Activated CD4-positive, alpha-beta memory T cell treated with anti-CD3 and anti-CD28 coated beads for 36 hours (primary cell): Measurements from ENCODE around the gene GABRD. TPM values are rescaled to one million over a fixed set of nuclear protein-coding genes. Genes with fewer than 3 reads are reported as not detected.
"Not testable (repeated sequence)": the region's sequence is repeated elsewhere in the genome, so short reads cannot be mapped to it uniquely, and the experiment has no call there.

Experiments used
- CTCF ChIA-PET: fragments of 350-600 bp; sonication (Branson Sonifier 250); formaldehyde crosslinking; loops from one replicate; lab custom pipeline; 2021; ENCODE audit warnings: antibody characterized with exemption, inconsistent platforms; lab: Charles Lee
- POLR2A ChIA-PET: fragments of 350-600 bp; sonication (Branson Sonifier 250); formaldehyde crosslinking; loops from one replicate; lab custom pipeline; 2021; ENCODE audit warnings: antibody characterized with exemption; lab: Charles Lee
- DNase-seq: peaks from one replicate; pipeline ENCODE4 v3.0.0-alpha.2; 2020
- H3K27ac Mint-ChIP-seq: one replicate; pipeline ENCODE4 v1.8.0; 2021; ENCODE audit warnings: mixed read lengths
- H3K27me3 Mint-ChIP-seq: one replicate; pipeline ENCODE4 v1.8.0; 2021; ENCODE audit warnings: mixed read lengths
- H3K36me3 Mint-ChIP-seq: one replicate; pipeline ENCODE4 v1.8.0; 2021; ENCODE audit warnings: mixed read lengths
- H3K4me1 Mint-ChIP-seq: one replicate; pipeline ENCODE4 v1.8.0; 2021; ENCODE audit warnings: low read depth, mixed read lengths
- H3K4me3 Mint-ChIP-seq: one replicate; pipeline ENCODE4 v1.8.0; 2021; ENCODE audit warnings: mild to moderate bottlenecking, mixed read lengths
- H3K9me3 Mint-ChIP-seq: one replicate; pipeline ENCODE4 v1.8.0; 2021; ENCODE audit warnings: mixed read lengths
- intact Hi-C: fragments of 100-400 bp; cut with micrococcal nuclease; formaldehyde crosslinking; loops from one replicate; pipeline ENCODE4 v1.15.1; 2023
- total RNA-seq, 2 experiments: library from RNA; stranded (reverse); gene quantifications; one replicate each; pipeline ENCODE4 v1.2.3, GENCODE V29; 2021

Gene GABRD
- total RNA-seq, 2 experiments from 2014 or later, result not detected

DNA sequence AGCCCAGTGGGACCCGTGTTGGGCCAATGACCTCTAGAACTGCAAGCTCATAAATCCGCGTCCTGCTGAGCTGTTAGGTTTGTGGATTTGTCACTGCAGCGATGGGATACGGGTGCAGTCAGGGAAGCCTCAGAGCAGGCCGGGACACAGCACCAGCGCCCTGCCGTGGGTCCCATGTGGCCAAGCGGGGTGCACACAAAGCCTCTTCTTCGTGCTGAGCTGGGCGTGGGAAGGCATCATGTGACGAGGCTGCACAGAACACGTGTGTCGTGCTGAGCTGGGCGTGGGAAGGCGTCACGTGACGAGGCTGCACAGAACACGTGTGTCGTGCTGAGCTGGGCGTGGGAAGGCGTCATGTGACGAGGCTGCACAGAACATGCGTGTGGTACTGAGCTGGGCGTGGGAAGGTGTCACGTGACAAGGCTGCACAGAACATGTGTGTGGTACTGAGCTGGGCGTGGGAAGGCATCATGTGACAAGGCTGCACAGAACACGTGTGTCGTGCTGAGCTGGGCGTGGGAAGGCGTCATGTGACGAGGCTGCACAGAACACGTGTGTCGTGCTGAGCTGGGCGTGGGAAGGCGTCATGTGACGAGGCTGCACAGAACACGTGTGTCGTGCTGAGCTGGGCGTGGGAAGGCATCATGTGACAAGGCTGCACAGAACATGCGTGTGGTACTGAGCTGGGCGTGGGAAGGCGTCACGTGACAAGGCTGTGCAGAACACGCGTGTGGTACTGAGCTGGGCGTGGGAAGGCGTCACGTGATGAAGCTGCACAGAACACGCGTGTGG, 40.3 kb upstream of the GABRD start:
- CTCF ChIA-PET, H3K4me1 Mint-ChIP-seq, H3K9me3 Mint-ChIP-seq, POLR2A ChIA-PET, H3K27me3 Mint-ChIP-seq, intact Hi-C loops, H3K27ac Mint-ChIP-seq, H3K36me3 Mint-ChIP-seq, H3K4me3 Mint-ChIP-seq, DNase-seq: not testable (repeated sequence)

DNA sequence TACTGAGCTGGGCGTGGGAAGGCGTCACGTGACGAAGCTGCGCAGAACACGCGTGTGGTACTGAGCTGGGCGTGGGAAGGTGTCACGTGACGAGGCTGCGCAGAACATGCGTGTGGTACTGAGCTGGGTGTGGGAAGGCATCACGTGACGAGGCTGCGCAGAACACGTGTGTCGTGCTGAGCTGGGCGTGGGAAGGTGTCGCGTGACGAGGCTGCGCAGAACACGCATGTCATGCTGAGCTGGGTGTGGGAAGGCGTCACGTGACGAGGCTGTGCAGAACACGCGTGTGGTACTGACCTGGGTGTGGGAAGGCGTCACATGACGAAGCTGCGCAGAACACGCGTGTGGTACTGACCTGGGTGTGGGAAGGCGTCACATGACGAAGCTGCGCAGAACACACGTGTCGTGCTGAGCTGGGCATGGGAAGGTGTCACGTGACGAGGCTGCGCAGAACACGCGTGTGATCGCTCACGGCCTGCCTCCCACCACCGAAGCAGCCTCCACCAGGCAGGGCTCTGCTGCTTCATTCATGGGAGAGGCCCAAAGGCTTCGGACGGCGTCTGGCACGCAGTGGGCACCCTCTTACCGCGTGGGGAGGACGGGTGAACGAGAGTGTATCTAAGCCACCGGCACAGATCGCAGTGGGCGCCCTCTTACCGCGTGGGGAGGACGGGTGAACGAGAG, 39.5 kb upstream of the GABRD start:
- no peaks in the 10 kb centered on the region for H3K4me1 Mint-ChIP-seq
- H3K4me3 Mint-ChIP-seq, result no peak overlapping the region
- H3K36me3 Mint-ChIP-seq, result no peaks in the 10 kb centered on the region
- CTCF ChIA-PET, result no interaction called here
- no peaks in the 10 kb centered on the region for H3K9me3 Mint-ChIP-seq
- peaks cover 2% of the 10 kb centered on the region for H3K27me3 Mint-ChIP-seq
- H3K27ac Mint-ChIP-seq, result no peak overlapping the region
- intact Hi-C loops, result no loop called here
- no peak for DNase-seq
- POLR2A ChIA-PET, result no interaction called here

DNA sequence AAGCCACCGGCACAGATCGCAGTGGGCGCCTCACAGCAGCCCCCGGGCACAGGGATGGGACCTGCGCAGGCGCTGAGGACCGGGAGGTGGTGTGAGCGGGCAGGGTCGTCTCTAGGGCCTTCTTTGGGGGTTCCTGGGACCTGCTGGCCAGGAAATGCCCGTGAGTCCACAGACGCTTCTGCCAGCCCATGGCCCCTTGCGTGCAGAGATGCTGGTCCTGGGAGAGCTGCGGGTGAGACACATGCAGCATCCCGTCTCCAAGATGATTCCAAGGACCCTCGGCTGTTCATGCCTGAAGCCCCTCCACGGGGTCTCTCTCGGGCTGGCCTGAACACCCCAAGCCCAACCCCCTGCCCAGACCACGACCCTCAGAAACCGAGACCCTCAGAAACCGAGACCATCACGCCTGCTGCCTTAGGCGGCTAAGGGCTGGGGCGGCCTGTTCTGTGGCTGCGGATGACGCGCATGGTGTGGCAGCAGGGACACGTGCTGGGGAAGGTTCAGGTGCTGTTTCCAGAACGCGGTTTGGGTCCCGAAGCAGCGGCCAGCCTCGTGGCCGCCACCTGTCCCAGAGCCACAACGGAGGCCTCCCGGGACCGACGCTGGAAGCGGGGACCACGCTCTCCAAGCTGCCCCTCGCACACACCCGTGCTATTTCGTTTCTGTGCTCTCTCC, 38.5 kb upstream of the GABRD start:
- intact Hi-C loops, result no loop called here
- CTCF ChIA-PET, result no interaction called here
- no peak overlapping the region for H3K4me3 Mint-ChIP-seq

DNA sequence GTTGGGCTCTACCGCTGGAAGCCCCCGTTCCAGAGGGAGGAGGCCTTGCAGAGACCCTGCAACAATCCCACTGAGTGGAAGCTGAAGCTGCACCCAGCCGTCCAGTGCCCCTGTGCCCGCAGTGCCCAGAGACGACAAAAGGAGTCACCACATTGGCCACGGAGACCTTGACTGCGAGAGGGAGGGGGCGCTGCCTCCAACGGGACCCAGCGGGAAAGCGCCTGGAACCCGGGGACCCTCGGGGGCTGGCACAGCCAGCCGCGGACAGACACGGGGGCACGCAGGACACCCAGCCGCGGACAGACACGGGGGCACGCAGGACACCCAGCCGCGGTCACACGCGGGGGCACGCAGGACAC, 38.0 kb upstream of the GABRD start:
- no peak for DNase-seq
- no peaks in the 10 kb centered on the region for H3K36me3 Mint-ChIP-seq
- no peaks in the 10 kb centered on the region for H3K4me1 Mint-ChIP-seq
- peaks cover 4% of the 10 kb centered on the region for H3K27me3 Mint-ChIP-seq
- H3K27ac Mint-ChIP-seq, result no peak overlapping the region
- CTCF ChIA-PET, result no interaction called here
- H3K9me3 Mint-ChIP-seq, result no peaks in the 10 kb centered on the region
- POLR2A ChIA-PET, result no interaction called here
- no peak overlapping the region for H3K4me3 Mint-ChIP-seq
- intact Hi-C loops, result no loop called here

More for the DNA sequence above, 38.5 kb upstream of the GABRD start:
- no peaks in the 10 kb centered on the region for H3K4me1 Mint-ChIP-seq
- POLR2A ChIA-PET, result no interaction called here
- no peaks in the 10 kb centered on the region for H3K36me3 Mint-ChIP-seq
- peaks cover 4% of the 10 kb centered on the region for H3K27me3 Mint-ChIP-seq
- no peak overlapping the region for H3K27ac Mint-ChIP-seq
- no peaks in the 10 kb centered on the region for H3K9me3 Mint-ChIP-seq
- DNase-seq, result no peak

DNA sequence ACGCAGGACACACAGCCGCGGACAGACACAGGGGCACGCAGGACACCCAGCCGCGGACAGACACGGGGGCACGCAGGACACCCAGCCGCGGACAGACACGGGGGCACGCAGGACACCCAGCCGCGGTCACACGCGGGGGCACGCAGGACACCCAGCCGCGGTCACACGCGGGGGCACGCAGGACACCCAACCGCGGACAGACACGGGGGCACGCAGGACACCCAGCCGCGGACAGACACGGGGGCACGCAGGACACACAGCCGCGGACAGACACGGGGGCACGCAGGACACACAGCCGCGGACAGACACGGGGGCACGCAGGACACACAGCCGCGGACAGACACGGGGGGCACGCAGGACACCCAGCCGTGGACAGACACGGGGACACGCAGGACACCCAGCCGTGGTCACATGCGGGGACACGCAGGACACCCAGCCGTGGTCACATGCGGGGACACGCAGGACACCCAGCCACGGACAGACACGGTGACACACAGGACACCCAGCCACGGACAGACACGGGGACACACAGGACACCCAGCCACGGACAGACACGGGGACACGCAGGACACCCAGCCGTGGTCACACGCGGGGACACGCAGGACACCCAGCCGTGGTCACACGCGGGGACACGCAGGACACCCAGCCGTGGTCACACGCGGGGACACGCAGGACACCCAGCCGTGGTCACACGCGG, 37.4 kb upstream of the GABRD start:
- H3K27me3 Mint-ChIP-seq, POLR2A ChIA-PET, H3K4me3 Mint-ChIP-seq, H3K27ac Mint-ChIP-seq, H3K9me3 Mint-ChIP-seq, H3K4me1 Mint-ChIP-seq, CTCF ChIA-PET, H3K36me3 Mint-ChIP-seq, intact Hi-C loops, DNase-seq: not testable (repeated sequence)

DNA sequence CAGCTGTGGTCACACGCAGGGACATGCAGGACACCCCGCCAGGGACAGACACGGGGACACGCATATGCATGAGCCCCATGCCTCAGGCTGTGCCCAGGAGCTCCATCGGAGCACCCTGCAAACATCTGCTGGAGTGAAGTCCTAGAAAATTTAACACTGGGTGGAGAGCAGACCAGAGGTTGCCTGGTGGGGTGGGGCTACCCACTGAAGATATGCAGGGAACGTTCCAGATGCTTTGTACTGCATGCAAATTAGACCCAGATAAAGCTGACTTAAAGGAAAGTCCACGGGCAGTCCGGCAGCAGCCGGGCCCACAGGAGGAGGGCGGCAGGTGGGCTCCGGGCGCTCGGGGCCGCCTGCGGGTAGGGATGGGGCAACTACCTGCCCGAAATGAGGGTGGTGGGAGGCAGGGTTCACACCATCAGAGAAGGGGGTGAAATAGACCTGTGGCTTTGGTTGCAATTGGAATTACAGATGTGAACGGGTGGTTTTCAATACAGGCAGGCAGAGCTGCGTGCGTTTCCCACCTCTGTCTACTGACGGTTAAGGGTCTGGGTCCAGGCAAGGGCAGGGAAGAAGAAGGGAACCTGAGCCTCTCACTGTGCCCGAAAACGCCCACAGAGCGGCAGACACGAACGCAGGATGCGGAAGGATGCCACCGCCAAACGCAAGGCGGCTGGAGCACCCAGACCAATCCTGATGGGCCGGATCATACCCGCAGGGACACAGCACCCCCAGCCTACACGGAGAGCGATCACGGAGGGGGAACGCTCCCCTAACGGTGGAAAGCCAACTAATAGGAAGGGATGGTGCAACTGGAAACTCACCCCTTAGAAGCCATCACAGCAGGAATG, 36.5 kb upstream of the GABRD start:
- Mint-ChIP-seq H3K27ac (no peak overlapping the region), H3K36me3 (no peaks in the 10 kb centered on the region), H3K27me3 (peaks cover 2% of the 10 kb centered on the region), H3K4me1 (no peaks in the 10 kb centered on the region), H3K4me3 (no peak overlapping the region), H3K9me3 (no peaks in the 10 kb centered on the region)
- ChIA-PET CTCF (no interaction called here), POLR2A (no interaction called here)
- DNase-seq, result no peak
- intact Hi-C loops, result no loop called here

DNA sequence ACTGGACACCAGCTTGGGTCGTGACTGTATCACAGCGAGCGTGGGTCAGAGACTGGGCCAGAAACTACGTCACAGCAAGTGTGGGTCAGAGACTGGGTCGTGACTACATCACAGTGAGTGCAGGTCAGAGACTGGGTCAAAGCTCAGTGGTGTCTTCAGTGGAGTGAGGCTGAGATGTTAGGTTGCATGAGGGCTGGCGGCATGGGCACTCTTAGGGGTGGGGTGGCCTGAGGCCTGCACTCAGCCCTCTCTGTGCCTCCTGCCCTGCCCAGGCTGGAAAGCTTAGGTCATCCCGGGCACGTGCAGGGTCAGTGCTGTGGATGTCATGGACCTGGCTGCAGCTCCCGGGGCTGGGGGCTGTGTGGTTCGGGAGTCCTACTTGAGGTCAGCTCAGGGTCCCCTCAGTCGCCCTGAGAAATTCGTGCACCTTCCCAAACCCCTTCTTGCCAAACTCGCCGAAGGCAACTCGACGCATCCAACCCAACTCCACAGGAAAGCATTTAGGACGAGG, 34.5 kb upstream of the GABRD start:
- ChIA-PET POLR2A (no interaction called here), CTCF (interaction anchor here (0.6 kb wide), 1 partner anchor 60 kb away, joined by 3 read pairs; no protein-coding TSS in a partner anchor)
- Mint-ChIP-seq H3K27ac (no peak overlapping the region), H3K4me3 (no peak overlapping the region), H3K36me3 (no peaks in the 10 kb centered on the region), H3K9me3 (no peaks in the 10 kb centered on the region), H3K4me1 (peaks cover 7% of the 10 kb centered on the region), H3K27me3 (peaks cover 7% of the 10 kb centered on the region)
- no peak for DNase-seq
- intact Hi-C loops, result no loop called here

DNA sequence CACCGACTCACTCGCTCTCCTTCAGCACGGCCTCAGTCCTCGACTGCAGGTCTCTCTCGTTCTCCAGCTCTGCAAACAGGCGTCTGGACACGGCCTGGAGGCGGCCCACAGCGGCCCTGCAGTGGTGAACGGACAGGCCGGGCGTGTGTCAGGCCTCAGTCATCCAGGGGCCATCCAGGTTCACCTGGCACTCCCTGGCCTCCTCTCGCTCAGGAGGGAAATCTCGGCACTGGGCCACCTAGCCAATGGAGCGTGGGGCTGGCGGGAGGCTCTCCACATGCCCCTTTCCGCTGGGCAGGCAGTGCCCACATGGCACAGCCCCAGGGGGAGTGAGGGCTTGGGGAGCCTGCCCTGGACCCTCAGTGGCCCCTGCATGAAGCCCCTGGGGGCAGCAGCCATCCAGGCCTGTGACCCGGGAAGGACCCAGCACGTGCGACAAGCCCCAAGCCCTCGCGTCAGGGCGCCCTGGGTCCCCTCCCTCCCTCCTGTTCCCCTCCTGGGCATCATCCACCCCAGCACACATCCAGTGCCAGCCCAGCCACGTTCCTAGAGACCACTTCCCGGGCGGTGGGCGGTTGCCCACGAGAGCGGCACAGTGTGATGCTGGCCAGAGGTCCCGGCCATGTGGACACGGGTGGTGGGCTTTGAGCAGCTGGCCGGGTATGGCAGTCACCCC, 33.6 kb upstream of the GABRD start:
- intact Hi-C loops, result no loop called here
- peaks cover 7% of the 10 kb centered on the region for H3K4me1 Mint-ChIP-seq
- no peaks in the 10 kb centered on the region for H3K9me3 Mint-ChIP-seq
- CTCF ChIA-PET, result interaction anchor here (0.6 kb wide), 1 partner anchor 60 kb away, joined by 3 read pairs; no protein-coding TSS in a partner anchor
- H3K4me3 Mint-ChIP-seq, result no peak overlapping the region
- POLR2A ChIA-PET, result no interaction called here
- H3K27me3 Mint-ChIP-seq, result peaks cover 9% of the 10 kb centered on the region
- DNase-seq, result no peak
- H3K27ac Mint-ChIP-seq, result no peak overlapping the region
- H3K36me3 Mint-ChIP-seq, result no peaks in the 10 kb centered on the region

DNA sequence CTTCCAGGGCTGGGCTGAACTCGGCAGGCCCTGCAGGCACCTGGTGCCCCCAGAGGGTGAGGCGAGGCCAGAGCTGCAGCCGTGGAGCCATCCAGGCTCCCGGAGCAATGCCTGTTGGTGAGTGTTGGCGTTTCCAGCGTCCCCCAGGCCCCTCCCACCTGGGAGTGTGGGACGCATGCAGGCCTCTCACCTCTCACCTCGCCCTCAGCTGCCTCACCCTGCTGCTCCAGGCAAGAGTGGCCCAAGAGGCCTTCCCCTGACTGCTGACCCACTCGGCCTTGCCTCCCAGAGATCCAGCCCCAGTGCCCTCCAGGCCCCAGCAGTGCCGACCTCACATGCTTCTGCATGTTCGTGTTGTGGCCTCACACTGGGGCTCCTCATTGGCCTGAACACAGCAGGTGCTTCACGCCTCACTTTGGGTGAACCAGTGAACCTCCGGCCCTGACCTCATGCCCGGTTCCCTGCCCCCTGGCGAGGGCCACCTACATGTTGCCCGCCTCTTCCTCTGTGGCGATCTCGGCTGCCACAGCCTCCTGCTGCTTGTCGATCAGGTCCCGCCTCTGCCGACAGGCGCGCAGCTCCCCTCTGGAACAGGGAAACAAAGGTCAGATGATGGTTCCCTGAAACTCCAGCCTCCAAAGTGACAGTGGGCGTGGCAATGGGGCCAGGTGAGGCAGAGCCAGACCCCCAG, 32.5 kb upstream of the GABRD start:
- ChIA-PET POLR2A (no interaction called here), CTCF (no interaction called here)
- Mint-ChIP-seq H3K4me3 (no peak overlapping the region), H3K27ac (no peak overlapping the region), H3K9me3 (no peaks in the 10 kb centered on the region), H3K4me1 (peaks cover 7% of the 10 kb centered on the region), H3K27me3 (peaks cover 9% of the 10 kb centered on the region), H3K36me3 (no peaks in the 10 kb centered on the region)
- DNase-seq, result no peak
- intact Hi-C loops, result no loop called here

DNA sequence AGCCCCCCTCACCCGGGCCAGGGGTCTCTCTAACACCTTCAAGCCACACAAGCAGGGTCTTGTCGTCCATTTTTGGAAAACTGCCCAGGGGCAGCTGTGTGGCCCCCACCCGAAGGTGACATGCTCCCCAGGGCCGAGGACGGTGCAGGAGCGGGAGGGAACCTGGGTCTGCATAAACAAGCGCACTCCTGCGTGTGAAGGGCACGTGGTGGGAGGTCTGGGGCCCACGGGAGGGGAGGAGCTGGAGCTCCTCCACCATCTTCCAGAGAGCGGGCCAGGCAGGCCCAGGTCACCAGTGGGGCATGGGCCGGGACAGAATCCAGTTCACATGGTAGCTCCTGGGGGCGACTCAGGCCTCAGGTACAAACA, 32.0 kb upstream of the GABRD start:
- Mint-ChIP-seq H3K4me1 (peaks cover 7% of the 10 kb centered on the region), H3K27me3 (peaks cover 9% of the 10 kb centered on the region), H3K36me3 (no peaks in the 10 kb centered on the region), H3K9me3 (no peaks in the 10 kb centered on the region), H3K4me3 (no peak overlapping the region), H3K27ac (no peak overlapping the region)
- intact Hi-C loops, result no loop called here
- POLR2A ChIA-PET, result no interaction called here
- CTCF ChIA-PET, result interaction anchor here (0.5 kb wide), 1 partner anchor 57 kb away, joined by 3 read pairs; no protein-coding TSS in a partner anchor
- no peak for DNase-seq
